Nephron progenitor cell (in vitro differentiated cells): Measurements from ENCODE around the gene ACACA.

Experiments used
- DNase-seq: peaks from one replicate; pipeline ENCODE4 v3.0.0; 2021
- H3K27ac Mint-ChIP-seq: 2 replicates; pipeline ENCODE4 v1.8.0; 2021; ENCODE audit warnings: mild to moderate bottlenecking, moderate library complexity, mixed read lengths
- H3K27me3 Mint-ChIP-seq: 2 replicates; pipeline ENCODE4 v1.8.0; 2021; ENCODE audit warnings: mild to moderate bottlenecking, low read depth, mixed read lengths; ENCODE audit not compliant: poor library complexity
- H3K36me3 Mint-ChIP-seq: 2 replicates; pipeline ENCODE4 v1.8.0; 2021; ENCODE audit warnings: low read depth, mixed read lengths
- H3K4me1 Mint-ChIP-seq: 2 replicates; pipeline ENCODE4 v1.8.0; 2021; ENCODE audit warnings: mixed read lengths
- H3K4me3 Mint-ChIP-seq: 2 replicates; pipeline ENCODE4 v1.8.0; 2021; ENCODE audit warnings: mild to moderate bottlenecking, moderate library complexity, mixed read lengths
- H3K9me3 Mint-ChIP-seq: 2 replicates; pipeline ENCODE4 v1.8.0; 2021; ENCODE audit warnings: mild to moderate bottlenecking, moderate library complexity, mixed read lengths
- CTCF ChIP-seq: fragments of 200-600 bp; sonication (generic); IDR thresholded peaks from 2 replicates; pipeline ENCODE4 v1.5.0; 2021; ENCODE audit warnings: antibody characterized with exemption

Gene ACACA

GRCh38 chr17:37299257-37299980 is 107.2 kb downstream of the ACACA start:
- DNase-seq: no peak
- peak overlapping the region; percentile 67 for H3K4me3 Mint-ChIP-seq

GRCh38 chr17:37295888-37296287 is 110.7 kb downstream of the ACACA start:
- no peak overlapping the region for H3K27ac Mint-ChIP-seq
- peaks cover 39% of the 10 kb centered on the region for H3K4me1 Mint-ChIP-seq
- no peak for DNase-seq
- H3K4me3 Mint-ChIP-seq: no peak overlapping the region
- H3K9me3 Mint-ChIP-seq: no peaks in the 10 kb centered on the region
- no peak for TF ChIP-seq CTCF
- H3K27me3 Mint-ChIP-seq: no peaks in the 10 kb centered on the region
- H3K36me3 Mint-ChIP-seq: peaks cover 4% of the 10 kb centered on the region

More at GRCh38 chr17:37299257-37299980, 107.2 kb downstream of the ACACA start:
- peaks cover 6% of the 10 kb centered on the region for H3K36me3 Mint-ChIP-seq
- no peaks in the 10 kb centered on the region for H3K9me3 Mint-ChIP-seq
- H3K27me3 Mint-ChIP-seq: no peaks in the 10 kb centered on the region
- H3K4me1 Mint-ChIP-seq: peaks cover 44% of the 10 kb centered on the region
- no peak for TF ChIP-seq CTCF
- H3K27ac Mint-ChIP-seq: peak overlapping the region; percentile 98

GRCh38 chr17:37294888-37295287 is 111.7 kb downstream of the ACACA start:
- DNase-seq: no peak
- Mint-ChIP-seq H3K27ac (peak overlapping the region; percentile 72), H3K36me3 (peaks cover 8% of the 10 kb centered on the region), H3K4me3 (no peak overlapping the region), H3K27me3 (no peaks in the 10 kb centered on the region), H3K4me1 (peaks cover 34% of the 10 kb centered on the region), H3K9me3 (no peaks in the 10 kb centered on the region)
- TF ChIP-seq CTCF: no peak

- no peak overlapping the region for H3K4me3 Mint-ChIP-seq
- H3K4me1 Mint-ChIP-seq: peaks cover 23% of the 10 kb centered on the region
- no peak overlapping the region for H3K27ac Mint-ChIP-seq
- H3K27me3 Mint-ChIP-seq: no peaks in the 10 kb centered on the region
- DNase-seq: no peak
- TF ChIP-seq CTCF: no peak
- peaks cover 15% of the 10 kb centered on the region for H3K36me3 Mint-ChIP-seq
- H3K9me3 Mint-ChIP-seq: no peaks in the 10 kb centered on the region
Observed at GRCh38 chr17:37293770-37294169, 112.9 kb downstream of the ACACA start.

GRCh38 chr17:37292429-37293139 is 114.1 kb downstream of the ACACA start:
- Mint-ChIP-seq H3K4me1 (peaks cover 12% of the 10 kb centered on the region), H3K4me3 (no peak overlapping the region), H3K27me3 (no peaks in the 10 kb centered on the region), H3K27ac (no peak overlapping the region), H3K9me3 (no peaks in the 10 kb centered on the region), H3K36me3 (peaks cover 20% of the 10 kb centered on the region)
- no peak for TF ChIP-seq CTCF
- DNase-seq: no peak
